Stimulated activated CD8-positive, alpha-beta memory T cell treated with anti-CD3 and anti-CD28 coated beads, Interleukin-4, amount 100 ng/mL, for 1 hour (primary cell): Measurements from ENCODE around the gene KIF5A.
"Not testable (repeated sequence)": the region's sequence is repeated elsewhere in the genome, so short reads cannot be mapped to it uniquely, and the experiment has no call there.

Source experiments
- DNase-seq, 2 donors: peaks; one replicate each; pipeline ENCODE4 v3.0.0-alpha.2; 2020; ENCODE audit warnings: low read depth in 2 of 2, low spot score in 1 of 2

The KIF5A gene

GRCh38 chr12:57605811-57606311 lies 56.0 kb downstream of the KIF5A start:
- DNase-seq, result no peak

GRCh38 chr12:57606399-57606798 lies 56.6 kb downstream of the KIF5A start:
- no peak for DNase-seq

GRCh38 chr12:57606821-57607220 lies 57.0 kb downstream of the KIF5A start:
- DNase-seq, result no peak

- no peak for DNase-seq
Observed at GRCh38 chr12:57607958-57608663, 58.3 kb downstream of the KIF5A start.

GRCh38 chr12:57609101-57609780 lies 59.4 kb downstream of the KIF5A start:
- no peak for DNase-seq

GRCh38 chr12:57609781-57610553 lies 60.1 kb downstream of the KIF5A start:
- no peak for DNase-seq

- DNase-seq, result no peak
Observed at GRCh38 chr12:57610554-57611107, 60.8 kb downstream of the KIF5A start.

GRCh38 chr12:57611108-57611826 lies 61.4 kb downstream of the KIF5A start, which contains the start of gene ARHGEF25:
Gene ARHGEF25, plus strand, starts transcription at chr12:57611435. Its CDS starts 460 bp downstream, at chr12:57611895.
- DNase-seq, result no peak

GRCh38 chr12:57611827-57612710 lies 62.2 kb downstream of the KIF5A start:
- no peak for DNase-seq

- no peak for DNase-seq
Observed at GRCh38 chr12:57612711-57613426, 63.0 kb downstream of the KIF5A start.

- DNase-seq, result no peak
Observed at GRCh38 chr12:57613427-57614109, 63.7 kb downstream of the KIF5A start.

GRCh38 chr12:57614178-57614947 lies 64.5 kb downstream of the KIF5A start:
- DNase-seq, result no peak

- no peak for DNase-seq
Observed at GRCh38 chr12:57614948-57615500, 65.2 kb downstream of the KIF5A start.

GRCh38 chr12:57615637-57616036 lies 65.8 kb downstream of the KIF5A start:
- DNase-seq, result no peak

- DNase-seq, result no peak
Observed at GRCh38 chr12:57616383-57617101, 66.7 kb downstream of the KIF5A start.

- no peak for DNase-seq
Observed at GRCh38 chr12:57617942-57618341, 68.1 kb downstream of the KIF5A start.

- not testable (repeated sequence) for DNase-seq
Observed at GRCh38 chr12:57618431-57618830, 68.6 kb downstream of the KIF5A start.
